ENCODE results near the gene PIK3C2A. TPM values are rescaled to one million over a fixed set of nuclear protein-coding genes. Genes with fewer than 3 reads are reported as not detected.
A peak's percentile ranks its signal among the peaks of the same experiment; 100 is the strongest.
"Not testable (repeated sequence)": the region's sequence is repeated elsewhere in the genome, so short reads cannot be mapped to it uniquely, and the experiment has no call there.

Gene PIK3C2A
- total RNA-seq, 1 donor from 2014 or later, result 104 TPM

DNA sequence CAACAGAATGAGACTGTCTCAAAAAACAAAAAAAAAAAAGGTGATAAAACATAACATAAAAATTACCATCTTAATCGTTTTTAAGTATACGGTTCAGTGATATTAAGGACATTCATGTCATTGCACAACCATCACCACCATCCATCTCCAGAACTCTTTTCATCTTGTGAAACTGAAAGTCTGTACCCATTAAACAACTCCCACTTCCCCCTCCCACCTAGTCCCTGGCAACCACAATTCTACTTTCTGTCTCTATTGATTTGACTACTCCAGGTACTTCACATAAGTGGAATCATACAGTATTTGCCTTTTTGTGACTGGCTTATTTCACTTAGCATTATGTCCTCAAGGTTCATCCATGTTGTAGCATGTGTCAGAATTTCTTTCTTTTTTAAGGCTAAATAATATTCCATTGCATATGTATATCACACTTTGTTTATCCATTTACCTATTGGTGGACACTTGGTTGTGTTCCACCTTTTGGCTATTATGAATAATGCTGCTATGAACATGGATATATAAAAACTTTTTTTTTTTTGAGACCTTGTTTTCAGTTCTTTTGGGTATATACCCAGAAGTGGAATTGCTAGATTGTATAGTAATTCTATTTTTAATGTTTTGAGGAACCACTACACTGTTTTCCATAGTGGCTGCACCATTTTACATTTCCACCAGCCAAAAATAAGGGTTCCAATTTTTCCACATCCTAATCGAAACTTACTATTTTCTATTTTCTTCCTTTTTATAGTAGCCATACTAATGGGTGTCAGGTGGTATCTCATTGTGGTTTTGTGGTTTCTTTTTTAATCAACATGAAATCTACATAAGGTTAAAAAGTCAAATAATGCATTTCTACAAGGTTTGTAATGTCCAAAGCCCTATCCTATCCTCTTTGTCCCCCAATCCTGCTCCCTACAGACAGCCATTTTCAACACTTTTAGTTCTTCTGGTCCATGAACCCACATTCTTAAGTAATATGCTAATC lies 23.4 kb upstream of the PIK3C2A start:
- no peaks in the 10 kb centered on the region for H3K79me2 ChIP-seq (ENCODE audit: low read depth)
- H3K27me3 ChIP-seq, result no peaks in the 10 kb centered on the region
- no peaks in the 10 kb centered on the region for H3K4me1 Mint-ChIP-seq
- H3K9ac ChIP-seq, result no peak overlapping the region
- DNase-seq (ENCODE audit: low spot score), result no peak
- H3K4me3 Mint-ChIP-seq, result no peak overlapping the region
- H3K9me3 ChIP-seq (ENCODE audit: low read depth), result no peaks in the 10 kb centered on the region
- H4K20me1 ChIP-seq (ENCODE audit: low read depth), result no peaks in the 10 kb centered on the region
- H3K27ac Mint-ChIP-seq, result no peak overlapping the region
- no peak overlapping the region for H3K4me2 ChIP-seq
- no peak overlapping the region for H3K27ac ChIP-seq
- H3K36me3 Mint-ChIP-seq, result peaks cover 2% of the 10 kb centered on the region
- H3K4me3 ChIP-seq, result no peak overlapping the region
- TF ChIP-seq EZH2 (IDR thresholded peaks at IDR 0.05) (no peak), EZH2phosphoT487 (IDR thresholded peaks at IDR 0.05) (no peak)
- TF ChIP-seq, protein P1, sequence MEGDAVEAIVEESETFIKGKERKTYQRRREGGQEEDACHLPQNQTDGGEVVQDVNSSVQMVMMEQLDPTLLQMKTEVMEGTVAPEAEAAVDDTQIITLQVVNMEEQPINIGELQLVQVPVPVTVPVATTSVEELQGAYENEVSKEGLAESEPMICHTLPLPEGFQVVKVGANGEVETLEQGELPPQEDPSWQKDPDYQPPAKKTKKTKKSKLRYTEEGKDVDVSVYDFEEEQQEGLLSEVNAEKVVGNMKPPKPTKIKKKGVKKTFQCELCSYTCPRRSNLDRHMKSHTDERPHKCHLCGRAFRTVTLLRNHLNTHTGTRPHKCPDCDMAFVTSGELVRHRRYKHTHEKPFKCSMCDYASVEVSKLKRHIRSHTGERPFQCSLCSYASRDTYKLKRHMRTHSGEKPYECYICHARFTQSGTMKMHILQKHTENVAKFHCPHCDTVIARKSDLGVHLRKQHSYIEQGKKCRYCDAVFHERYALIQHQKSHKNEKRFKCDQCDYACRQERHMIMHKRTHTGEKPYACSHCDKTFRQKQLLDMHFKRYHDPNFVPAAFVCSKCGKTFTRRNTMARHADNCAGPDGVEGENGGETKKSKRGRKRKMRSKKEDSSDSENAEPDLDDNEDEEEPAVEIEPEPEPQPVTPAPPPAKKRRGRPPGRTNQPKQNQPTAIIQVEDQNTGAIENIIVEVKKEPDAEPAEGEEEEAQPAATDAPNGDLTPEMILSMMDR (IDR thresholded peaks at IDR 0.05), result no peak
- no peaks in the 10 kb centered on the region for H3K27me3 Mint-ChIP-seq (ENCODE audit: insufficient read depth, low read depth)
- no peaks in the 10 kb centered on the region for H3K9me3 Mint-ChIP-seq
- no peaks in the 10 kb centered on the region for H3F3A ChIP-seq (ENCODE audit: low read depth)
- no peaks in the 10 kb centered on the region for H3K4me1 ChIP-seq
- H2AFZ ChIP-seq (replicated peaks), result no peak overlapping the region
- no peaks in the 10 kb centered on the region for H3K36me3 ChIP-seq

DNA sequence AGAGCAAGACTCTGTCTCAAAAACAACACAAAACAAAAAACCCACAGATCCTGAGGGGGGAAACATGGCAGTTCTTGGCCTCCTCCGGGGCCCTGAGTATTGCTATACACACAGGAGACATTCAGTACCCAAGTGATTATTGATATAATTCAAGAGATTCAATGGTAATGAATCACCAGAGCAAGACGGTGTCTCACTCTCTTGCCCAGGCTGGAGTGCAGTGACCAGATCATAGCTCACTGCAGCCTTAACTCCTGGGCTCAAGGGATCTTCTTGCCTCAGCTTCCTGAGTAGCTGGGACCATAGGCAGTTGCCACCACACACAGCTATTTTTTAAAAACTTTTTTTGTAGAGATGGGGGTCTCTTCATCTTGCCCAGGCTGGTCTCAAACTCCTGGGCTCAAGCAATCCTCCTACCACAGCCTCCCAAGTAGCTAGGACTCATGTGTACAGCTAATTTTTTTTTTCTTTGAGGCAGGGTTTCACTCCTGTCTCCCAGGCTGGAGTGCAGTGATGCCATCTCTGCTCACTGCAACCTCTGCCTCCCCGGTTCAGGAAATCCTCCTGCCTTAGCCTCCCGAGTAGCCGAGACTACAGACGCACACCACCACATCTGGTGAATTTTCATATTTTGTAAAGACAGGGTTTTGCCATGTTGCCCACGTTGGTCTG lies 21.8 kb upstream of the PIK3C2A start:
- Mint-ChIP-seq H3K36me3 (peaks cover 2% of the 10 kb centered on the region), H3K27me3 (ENCODE audit: insufficient read depth, low read depth) (no peaks in the 10 kb centered on the region), H3K9me3 (no peaks in the 10 kb centered on the region), H3K4me1 (no peaks in the 10 kb centered on the region), H3K4me3 (no peak overlapping the region), H3K27ac (peak overlapping the region; percentile 13)
- DNase-seq (ENCODE audit: low spot score), result no peak
- no peaks in the 10 kb centered on the region for H3K36me3 ChIP-seq
- no peaks in the 10 kb centered on the region for H3K27me3 ChIP-seq
- no peaks in the 10 kb centered on the region for H3K79me2 ChIP-seq (ENCODE audit: low read depth)
- no peak overlapping the region for H3K27ac ChIP-seq
- H3K4me1 ChIP-seq, result no peaks in the 10 kb centered on the region
- no peak overlapping the region for H3K9ac ChIP-seq
- no peaks in the 10 kb centered on the region for H3K9me3 ChIP-seq (ENCODE audit: low read depth)
- H4K20me1 ChIP-seq (ENCODE audit: low read depth), result no peaks in the 10 kb centered on the region
- TF ChIP-seq EZH2phosphoT487 (IDR thresholded peaks at IDR 0.05) (no peak), EZH2 (IDR thresholded peaks at IDR 0.05) (no peak)
- TF ChIP-seq, protein P1 (IDR thresholded peaks at IDR 0.05), result no peak
- no peak overlapping the region for H3K4me2 ChIP-seq
- no peak overlapping the region for H3K4me3 ChIP-seq
- no peak overlapping the region for H2AFZ ChIP-seq (replicated peaks)
- no peaks in the 10 kb centered on the region for H3F3A ChIP-seq (ENCODE audit: low read depth)

DNA sequence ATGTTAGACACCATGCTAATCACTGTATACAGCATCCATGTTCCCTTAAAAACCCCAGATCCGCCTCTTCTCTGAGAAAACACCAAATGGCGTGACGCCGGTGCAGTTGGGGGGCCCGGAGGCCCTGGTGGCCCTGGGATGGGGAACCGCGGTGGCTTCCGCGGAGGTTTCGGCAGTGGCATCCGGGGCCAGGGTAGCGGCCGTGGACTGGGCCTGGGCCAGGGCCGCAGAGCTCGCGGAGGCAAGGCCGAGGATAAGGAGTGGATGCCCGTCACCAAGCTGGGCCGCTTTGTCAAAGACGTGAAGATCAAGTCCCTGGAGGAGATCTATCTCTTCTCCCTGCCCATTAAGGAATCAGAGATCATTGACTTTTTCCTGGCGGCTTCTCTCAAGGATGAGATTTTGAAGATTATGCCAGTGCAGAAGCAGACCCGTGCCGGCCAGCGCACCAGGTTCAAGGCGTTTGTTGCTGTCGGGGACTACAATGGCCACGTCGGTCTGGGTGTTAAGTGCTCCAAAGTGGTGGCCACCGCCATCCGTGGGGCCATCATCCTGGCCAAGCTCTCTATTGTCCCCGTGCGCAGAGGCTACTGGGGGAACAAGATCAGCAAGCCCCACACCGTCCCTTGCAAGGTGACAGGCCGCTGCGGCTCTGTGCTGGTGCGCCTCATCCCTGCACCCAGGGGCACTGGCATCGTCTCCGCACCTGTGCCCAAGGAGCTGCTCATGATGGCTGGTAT lies 20.6 kb upstream of the PIK3C2A start:
- not testable (repeated sequence) for H3K4me1 Mint-ChIP-seq; H3K4me3 ChIP-seq; H3K9ac ChIP-seq; H3K27ac Mint-ChIP-seq; H4K20me1 ChIP-seq (ENCODE audit: low read depth); DNase-seq (ENCODE audit: low spot score); H3K27me3 Mint-ChIP-seq (ENCODE audit: insufficient read depth, low read depth); H3F3A ChIP-seq (ENCODE audit: low read depth); H3K4me3 Mint-ChIP-seq; H3K27me3 ChIP-seq; H2AFZ ChIP-seq (replicated peaks); H3K9me3 Mint-ChIP-seq; H3K4me1 ChIP-seq; H3K4me2 ChIP-seq; H3K27ac ChIP-seq; H3K36me3 ChIP-seq; H3K36me3 Mint-ChIP-seq; H3K79me2 ChIP-seq (ENCODE audit: low read depth); H3K9me3 ChIP-seq (ENCODE audit: low read depth)

Measured in neural progenitor cell (in vitro differentiated cells).